NCI-H446 (cell line): Measurements from ENCODE around the gene MBD3L3.
"Not testable (repeated sequence)": the region's sequence is repeated elsewhere in the genome, so short reads cannot be mapped to it uniquely, and the experiment has no call there.

Experiments used
- DNase-seq, 2 experiments: peaks; one replicate each; lab custom pipeline; 2025; lab: John Stamatoyannopoulos, UW

Gene MBD3L3

DNA sequence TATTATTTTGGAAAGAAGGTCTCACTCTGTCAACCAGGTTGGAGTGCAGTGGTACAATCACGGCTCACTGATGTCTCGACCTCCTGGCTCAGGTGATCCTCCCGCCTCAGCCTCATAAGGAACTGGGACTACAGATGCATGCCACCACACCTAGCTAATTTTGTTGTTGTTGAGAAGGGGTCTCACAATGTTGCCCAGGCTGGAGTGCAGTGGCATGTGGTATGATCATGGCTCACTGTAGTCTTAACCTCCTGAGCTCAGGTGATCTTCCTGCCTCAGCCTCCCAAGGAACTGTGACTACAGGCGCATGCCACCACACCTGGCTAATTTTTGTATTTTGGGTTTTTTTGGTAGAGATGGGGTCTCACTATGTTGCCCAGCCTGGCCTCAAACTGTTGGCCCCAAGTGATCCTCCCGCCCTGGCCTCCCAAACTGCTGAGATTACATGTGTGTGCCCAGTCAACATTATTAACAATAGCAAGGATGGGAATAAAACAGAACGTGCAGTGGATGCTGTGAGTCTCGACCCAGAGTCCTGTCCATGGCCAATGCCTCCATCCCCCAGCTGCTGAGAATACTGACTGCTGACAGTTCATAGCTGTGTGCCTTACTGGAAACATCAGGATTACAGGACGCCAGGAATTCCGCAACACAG is 5.4 kb upstream of the MBD3L3 start:
- no peak for DNase-seq

DNA sequence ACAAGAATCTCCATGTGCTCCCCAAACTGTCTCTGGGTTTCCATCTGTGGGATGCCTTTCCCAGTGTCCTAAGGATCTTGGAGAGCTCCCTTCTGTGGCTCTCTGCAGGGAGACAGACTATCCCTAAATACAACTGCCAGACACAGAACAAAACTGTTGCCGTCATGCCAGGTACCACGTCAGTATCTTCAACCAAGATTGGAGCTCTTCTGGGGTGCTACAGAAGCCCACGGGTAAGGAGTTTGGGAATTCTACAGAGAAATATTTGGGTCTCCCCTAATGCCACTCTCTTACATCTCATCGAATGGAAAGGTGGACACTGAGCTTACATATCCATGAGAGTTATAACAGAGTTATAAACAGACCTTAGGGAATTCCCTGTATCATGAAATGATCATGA is 4.9 kb upstream of the MBD3L3 start:
- no peak for DNase-seq

DNA sequence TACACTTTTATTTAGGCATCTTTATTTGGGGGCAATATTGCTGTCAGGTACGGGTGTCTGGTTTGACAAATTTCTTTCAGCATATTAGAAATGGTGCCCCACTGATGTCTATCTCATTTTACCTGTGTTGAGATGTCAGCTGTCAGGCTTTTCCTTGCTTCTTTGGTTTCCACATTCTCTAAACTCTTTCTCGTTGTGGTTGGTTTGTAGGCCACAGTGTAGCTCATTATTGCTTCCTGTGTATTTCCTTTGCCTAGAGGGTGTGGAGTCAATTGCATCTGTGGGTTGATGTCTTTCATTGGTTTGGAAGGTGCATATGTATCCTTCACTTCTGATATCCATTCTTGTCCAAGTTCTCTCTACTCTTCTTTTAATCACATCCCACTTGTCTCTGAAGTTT is 1.5 kb upstream of the MBD3L3 start:
- DNase-seq, result not testable (repeated sequence)

DNA sequence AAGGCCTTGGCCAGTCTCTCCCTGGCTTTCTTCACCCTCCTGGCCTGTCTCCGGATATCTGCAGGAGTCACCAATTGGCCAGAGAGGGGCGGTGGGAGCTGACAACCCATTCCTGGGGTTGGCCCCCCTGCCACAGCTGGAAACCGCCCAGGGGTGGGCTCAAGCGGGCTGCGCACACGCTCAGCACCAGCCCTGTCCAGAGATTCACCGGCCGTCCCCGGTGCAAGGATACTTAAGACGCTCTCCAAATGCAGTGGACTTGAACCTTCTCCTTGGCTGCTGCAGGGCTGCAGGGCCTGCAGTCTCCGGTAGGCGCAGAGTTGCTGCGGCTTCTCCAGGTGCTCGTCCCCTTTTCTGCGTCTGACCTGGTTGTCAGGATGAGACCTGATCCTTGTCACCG is 2.1 kb downstream of the MBD3L3 start:
- DNase-seq, result not testable (repeated sequence)

DNA sequence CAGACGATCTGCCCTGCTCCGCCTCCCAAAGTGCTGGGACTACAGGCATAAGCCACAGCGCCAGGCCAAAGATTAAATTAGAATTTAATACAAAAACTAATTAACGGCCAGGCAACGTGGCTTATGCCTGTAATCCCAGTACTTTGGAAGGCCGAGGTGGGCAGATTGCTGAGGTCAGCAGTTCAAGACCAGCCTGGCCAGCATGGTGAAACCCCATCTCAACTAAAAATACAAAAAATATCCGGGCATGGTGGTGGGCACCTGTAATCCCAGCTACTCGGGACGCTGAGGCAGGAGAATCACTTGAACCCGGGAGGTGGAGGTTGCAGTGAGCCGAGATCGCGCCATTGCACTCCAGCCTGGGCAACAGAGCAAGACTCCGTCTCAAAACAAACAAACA is 2.8 kb downstream of the MBD3L3 start:
- not testable (repeated sequence) for DNase-seq

DNA sequence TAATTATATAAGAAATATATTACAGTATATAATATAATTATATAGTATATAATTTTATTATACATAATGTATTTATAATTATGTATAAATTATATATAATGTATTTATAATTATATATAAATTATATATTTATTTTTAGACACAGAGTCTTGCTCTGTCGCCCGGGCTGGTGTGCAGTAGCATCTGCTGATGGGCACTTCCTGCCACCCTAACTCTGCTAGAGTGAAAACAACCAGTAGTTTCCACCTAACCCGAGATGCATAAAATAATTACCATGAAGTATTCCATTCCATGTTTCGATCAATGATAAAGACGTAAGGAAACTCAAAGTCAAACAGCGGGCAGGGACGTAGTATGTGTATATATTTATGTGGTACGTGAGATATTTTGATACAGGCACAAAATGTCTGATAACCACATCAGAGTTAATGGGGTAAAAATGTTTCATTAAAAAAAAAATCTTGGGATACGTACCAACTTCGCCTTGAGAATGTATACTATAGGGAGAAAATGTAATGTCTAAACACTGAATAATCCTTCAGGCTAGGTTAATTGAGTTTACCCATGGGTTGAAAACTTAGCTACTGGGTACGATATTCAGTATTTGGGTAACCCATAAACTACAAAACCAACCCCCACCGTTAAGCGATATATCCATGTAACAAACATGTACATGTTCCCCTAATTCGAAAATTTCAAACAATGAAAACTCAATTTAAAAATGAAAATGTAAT is 3.7 kb downstream of the MBD3L3 start:
- not testable (repeated sequence) for DNase-seq

DNA sequence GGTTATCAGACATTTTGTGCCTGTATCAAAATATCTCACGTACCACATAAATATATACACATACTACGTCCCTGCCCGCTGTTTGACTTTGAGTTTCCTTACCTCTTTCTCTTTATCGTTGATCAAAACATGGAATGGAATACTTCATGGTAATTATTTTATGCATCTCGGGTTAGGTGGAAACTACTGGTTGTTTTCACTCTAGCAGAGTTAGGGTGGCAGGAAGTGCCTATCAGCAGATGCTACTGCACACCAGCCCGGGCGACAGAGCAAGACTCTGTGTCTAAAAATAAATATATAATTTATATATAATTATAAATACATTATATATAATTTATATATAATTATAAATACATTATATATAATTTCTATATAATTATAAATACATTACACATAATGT is 5.6 kb downstream of the MBD3L3 start:
- not testable (repeated sequence) for DNase-seq

DNA sequence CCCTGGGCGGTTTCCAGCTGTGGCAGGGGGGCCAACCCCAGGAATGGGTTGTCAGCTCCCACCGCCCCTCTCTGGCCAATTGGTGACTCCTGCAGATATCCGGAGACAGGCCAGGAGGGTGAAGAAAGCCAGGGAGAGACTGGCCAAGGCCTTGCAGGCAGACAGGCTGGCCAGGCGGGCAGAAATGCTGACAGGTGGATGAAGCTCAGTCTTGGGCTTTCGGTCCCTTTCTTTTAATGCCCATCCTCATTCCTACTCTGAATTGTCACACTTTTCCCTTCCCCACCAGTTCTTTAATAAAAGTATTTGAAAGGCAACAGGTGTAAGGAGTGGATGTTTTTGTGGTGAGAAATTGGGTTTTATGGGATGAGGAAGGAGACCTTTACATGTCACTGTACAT is 7.1 kb downstream of the MBD3L3 start:
- DNase-seq, result not testable (repeated sequence)

DNA sequence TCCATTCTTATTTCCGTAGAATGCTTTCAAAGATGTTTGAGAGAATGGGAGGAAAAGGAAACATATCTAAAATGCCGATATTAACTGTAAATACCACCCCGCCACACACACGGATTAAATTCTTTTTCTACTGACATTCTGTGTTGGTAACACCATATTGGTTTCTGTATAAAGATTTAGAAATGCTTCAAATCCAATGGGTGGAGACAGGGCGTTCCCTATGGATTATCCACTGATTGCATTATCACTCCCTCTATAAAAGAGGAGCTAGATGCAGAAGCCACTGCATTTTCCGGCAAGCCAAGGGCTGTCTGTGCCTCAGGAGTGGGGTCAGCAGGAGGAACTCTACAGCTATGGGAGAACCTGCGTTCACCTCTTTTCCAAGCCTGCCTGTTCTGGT is 9.5 kb downstream of the MBD3L3 start, which contains the start of gene MBD3L2:
TSS of gene MBD3L2 (plus strand) at position 301 of the 400 bp plus-strand sequence. CDS start at position 354, 53 bp downstream.
- DNase-seq, result not testable (repeated sequence)

DNA sequence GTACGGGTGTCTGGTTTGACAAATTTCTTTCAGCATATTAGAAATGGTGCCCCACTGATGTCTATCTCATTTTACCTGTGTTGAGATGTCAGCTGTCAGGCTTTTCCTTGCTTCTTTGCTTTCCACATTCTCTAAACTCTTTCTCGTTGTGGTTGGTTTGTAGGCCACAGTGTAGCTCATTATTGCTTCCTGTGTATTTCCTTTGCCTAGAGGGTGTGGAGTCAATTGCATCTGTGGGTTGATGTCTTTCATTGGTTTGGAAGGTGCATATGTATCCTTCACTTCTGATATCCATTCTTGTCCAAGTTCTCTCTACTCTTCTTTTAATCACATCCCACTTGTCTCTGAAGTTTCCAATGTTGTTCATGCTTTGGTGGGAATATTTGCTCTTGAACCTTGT is 16.9 kb downstream of the MBD3L3 start:
- not testable (repeated sequence) for DNase-seq

DNA sequence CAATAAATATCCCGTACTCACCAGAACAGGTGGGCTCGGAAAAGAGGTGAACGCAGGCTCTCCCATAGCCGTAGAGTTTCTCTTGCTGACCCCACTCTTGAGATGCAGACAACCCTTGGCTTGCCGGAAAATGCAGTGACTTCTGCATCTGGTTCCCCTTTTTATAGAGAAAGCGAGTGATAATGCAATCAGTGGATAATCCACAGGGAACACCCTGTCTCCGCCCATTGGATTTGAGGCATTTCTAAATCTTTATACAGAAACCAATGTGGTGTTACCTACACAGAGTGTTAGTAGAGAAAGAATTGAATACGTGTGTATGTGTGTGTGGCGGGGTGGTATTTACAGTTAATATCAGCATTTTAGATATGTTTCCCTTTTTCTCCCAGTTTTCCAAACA is 18.4 kb downstream of the MBD3L3 start, which contains the start of gene MBD3L4:
TSS of gene MBD3L4 (minus strand) at position 101 of the 400 bp plus-strand sequence. CDS start at position 66, 35 bp downstream.
- not testable (repeated sequence) for DNase-seq

DNA sequence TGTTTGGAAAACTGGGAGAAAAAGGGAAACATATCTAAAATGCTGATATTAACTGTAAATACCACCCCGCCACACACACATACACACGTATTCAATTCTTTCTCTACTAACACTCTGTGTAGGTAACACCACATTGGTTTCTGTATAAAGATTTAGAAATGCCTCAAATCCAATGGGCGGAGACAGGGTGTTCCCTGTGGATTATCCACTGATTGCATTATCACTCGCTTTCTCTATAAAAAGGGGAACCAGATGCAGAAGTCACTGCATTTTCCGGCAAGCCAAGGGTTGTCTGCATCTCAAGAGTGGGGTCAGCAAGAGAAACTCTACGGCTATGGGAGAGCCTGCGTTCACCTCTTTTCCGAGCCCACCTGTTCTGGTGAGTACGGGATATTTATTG is 28.2 kb downstream of the MBD3L3 start, which contains the start of gene MBD3L5:
TSS of gene MBD3L5 (plus strand) at position 301 of the 400 bp plus-strand sequence. CDS start at position 335, 34 bp downstream.
- DNase-seq, result not testable (repeated sequence)

DNA sequence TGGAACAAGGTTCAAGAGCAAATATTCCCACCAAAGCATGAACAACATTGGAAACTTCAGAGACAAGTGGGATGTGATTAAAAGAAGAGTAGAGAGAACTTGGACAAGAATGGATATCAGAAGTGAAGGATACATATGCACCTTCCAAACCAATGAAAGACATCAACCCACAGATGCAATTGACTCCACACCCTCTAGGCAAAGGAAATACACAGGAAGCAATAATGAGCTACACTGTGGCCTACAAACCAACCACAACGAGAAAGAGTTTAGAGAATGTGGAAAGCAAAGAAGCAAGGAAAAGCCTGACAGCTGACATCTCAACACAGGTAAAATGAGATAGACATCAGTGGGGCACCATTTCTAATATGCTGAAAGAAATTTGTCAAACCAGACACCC is 29.7 kb downstream of the MBD3L3 start:
- not testable (repeated sequence) for DNase-seq

DNA sequence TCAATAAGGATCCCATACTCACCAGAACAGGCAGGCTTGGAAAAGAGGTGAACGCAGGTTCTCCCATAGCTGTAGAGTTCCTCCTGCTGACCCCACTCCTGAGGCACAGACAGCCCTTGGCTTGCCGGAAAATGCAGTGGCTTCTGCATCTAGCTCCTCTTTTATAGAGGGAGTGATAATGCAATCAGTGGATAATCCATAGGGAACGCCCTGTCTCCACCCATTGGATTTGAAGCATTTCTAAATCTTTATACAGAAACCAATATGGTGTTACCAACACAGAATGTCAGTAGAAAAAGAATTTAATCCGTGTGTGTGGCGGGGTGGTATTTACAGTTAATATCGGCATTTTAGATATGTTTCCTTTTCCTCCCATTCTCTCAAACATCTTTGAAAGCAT is 37.1 kb downstream of the MBD3L3 start, which contains the start of gene MBD3L2B:
TSS of gene MBD3L2B (minus strand) at position 101 of the 400 bp plus-strand sequence. CDS start at position 67, 34 bp downstream.
- DNase-seq, result not testable (repeated sequence)

DNA sequence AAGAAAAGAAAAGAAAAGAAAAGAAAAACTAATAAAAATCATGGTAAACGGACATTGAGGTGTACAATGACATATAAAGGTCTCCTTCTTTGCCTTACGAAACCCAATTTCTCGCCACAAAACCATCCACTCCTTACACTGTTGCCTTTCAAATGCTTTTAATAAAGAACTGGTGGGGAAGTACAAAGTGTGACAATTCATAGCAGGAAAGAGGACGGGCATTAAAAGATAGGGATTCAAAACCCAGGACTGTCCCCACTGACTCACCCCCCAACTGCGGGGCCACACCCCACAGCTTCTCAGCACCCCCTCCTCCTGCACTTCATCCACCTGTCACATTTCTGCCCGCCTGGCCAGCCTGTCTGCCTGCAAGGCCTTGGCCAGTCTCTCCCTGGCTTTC is 39.6 kb downstream of the MBD3L3 start:
- DNase-seq, result no peak

DNA sequence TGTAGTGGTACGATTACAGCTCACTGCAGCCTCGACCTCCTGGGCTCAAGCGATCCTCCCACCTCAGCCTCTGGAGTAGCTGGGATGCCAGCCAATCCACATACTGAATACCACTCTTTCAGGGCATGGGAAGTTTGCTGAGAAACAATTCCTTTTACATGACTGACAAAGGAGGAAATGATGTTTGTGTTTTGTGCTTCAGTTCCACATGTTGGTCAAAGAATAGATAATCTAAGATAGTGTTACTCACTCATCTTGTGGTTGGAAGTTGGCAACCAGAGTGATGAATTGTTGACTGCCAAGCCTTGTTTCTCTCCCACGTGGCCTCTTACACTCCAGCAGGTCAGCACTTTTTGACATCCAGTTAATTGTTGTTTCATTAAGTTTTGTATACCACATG is 44.8 kb downstream of the MBD3L3 start:
- no peak for DNase-seq

DNA sequence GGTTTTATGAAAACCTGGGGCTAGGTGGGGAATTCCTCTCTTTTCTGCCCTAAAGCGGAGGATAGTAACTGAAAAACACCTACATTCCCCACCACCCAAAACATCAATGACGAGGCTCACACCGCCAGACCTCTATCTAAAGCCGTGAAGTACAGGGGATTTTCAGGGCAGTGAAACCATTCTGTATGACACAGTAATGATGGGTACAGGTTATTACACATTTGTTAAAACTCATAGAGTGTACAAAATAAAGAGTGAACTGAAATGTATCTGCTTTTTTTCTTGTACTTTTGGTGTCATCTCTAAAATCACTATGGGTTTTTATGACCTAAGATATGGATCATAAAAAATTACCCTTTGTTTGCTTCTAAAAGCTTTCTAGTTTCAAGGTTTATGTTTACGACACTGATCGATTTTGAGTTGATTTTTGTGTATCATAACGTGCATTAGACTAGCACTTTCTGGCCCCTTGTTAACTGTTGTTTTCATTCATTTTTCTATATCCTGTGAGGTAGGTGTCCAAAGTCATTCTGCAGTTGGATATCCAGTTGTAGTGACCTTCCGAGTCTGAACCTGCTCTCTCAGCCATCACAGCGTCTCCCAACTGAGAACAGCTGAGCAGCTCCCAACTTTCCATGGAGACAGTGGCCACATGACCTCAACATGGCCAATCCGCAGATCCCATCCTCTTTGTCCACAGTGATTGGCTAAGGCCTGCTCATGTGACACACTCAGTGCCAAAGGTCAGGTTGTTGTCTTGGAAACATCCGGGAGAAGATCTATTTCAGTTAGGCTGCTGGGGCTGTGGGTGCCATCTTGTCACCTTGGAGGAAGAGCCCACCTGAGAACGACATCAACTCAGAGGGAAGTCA is 47.5 kb downstream of the MBD3L3 start:
- DNase-seq, result peak in 1 of 2 experiments; percentile 65

DNA sequence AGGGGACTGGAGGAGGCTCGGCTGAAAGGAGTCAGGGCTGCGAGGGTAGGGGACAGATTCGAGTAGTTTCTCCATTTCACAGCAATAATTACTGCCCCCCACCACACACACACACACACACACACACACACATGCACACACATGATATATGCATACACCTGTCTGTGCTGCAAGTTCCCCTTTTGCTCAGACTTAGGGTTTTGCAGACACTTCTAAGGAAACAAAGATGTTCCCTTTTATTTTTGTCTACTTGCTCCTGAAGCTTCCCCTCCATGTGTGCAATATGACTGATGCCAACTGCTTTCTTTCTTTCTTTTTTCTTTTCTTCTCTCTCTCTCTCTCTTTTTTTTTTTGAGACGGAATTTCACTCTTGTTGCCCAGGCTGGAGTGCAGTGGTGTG is 50.6 kb downstream of the MBD3L3 start:
- DNase-seq, result no peak
